ENCODE measurements around the gene ATG4D.
"Not testable (repeated sequence)": the region's sequence is repeated elsewhere in the genome, so short reads cannot be mapped to it uniquely, and the experiment has no call there.

ATG4D gene

GRCh38 chr19:10537668-10538067, 6.0 kb upstream of the ATG4D start:
- TF ChIP-seq PPARA (CRISPR knock-in tag; IDR thresholded peaks at IDR 0.05; ENCODE audit: borderline replicate concordance) (no peak), ARNTL (CRISPR knock-in tag; IDR thresholded peaks at IDR 0.05; ENCODE audit: borderline replicate concordance, low read depth) (no peak), RARB (CRISPR knock-in tag; IDR thresholded peaks at IDR 0.05) (no peak), ZNF8 (CRISPR knock-in tag; IDR thresholded peaks at IDR 0.05) (no peak), SNAI2 (CRISPR knock-in tag; IDR thresholded peaks at IDR 0.05) (no peak), ZFP30 (CRISPR knock-in tag; IDR thresholded peaks at IDR 0.05) (no peak), ZNF70 (CRISPR knock-in tag; IDR thresholded peaks at IDR 0.05) (no peak), CSRNP3 (CRISPR knock-in tag; IDR thresholded peaks at IDR 0.05) (no peak), ZNF565 (CRISPR knock-in tag; conservative IDR thresholded peaks at IDR 0.05; ENCODE audit: low read depth) (no peak), BACH2 (CRISPR knock-in tag; IDR thresholded peaks at IDR 0.05; ENCODE audit: borderline replicate concordance) (no peak), CREB5 (CRISPR knock-in tag; IDR thresholded peaks at IDR 0.05; ENCODE audit: low read depth) (no peak), TOX (CRISPR knock-in tag; IDR thresholded peaks at IDR 0.05; ENCODE audit: borderline replicate concordance) (no peak), ISL1 (CRISPR knock-in tag; IDR thresholded peaks at IDR 0.05) (no peak), TSHZ2 (CRISPR knock-in tag; IDR thresholded peaks at IDR 0.05) (no peak), GLIS3 (CRISPR knock-in tag; IDR thresholded peaks at IDR 0.05) (no peak), POU6F1 (CRISPR knock-in tag; IDR thresholded peaks at IDR 0.05; ENCODE audit: borderline replicate concordance, low read depth) (no peak), ZC3H10 (CRISPR knock-in tag; IDR thresholded peaks at IDR 0.05) (no peak), CSDC2 (CRISPR knock-in tag; IDR thresholded peaks at IDR 0.05) (no peak)

GRCh38 chr19:10538204-10538983, 5.3 kb upstream of the ATG4D start:
- ATAC-seq = no peak
- TF ChIP-seq RARB (CRISPR knock-in tag; IDR thresholded peaks at IDR 0.05) (no peak), BACH2 (CRISPR knock-in tag; IDR thresholded peaks at IDR 0.05; ENCODE audit: borderline replicate concordance) (no peak)

More at GRCh38 chr19:10537668-10538067, 6.0 kb upstream of the ATG4D start:
- ATAC-seq = no peak

GRCh38 chr19:10539016-10539415, 4.7 kb upstream of the ATG4D start:
- ATAC-seq = not testable (repeated sequence)

GRCh38 chr19:10543059-10543419, 665 bp upstream of the ATG4D start:
- TF ChIP-seq ESRRG (CRISPR knock-in tag; IDR thresholded peaks at IDR 0.05) = no peak
- no peak for TF ChIP-seq TOX (CRISPR knock-in tag; IDR thresholded peaks at IDR 0.05; ENCODE audit: borderline replicate concordance)
- TF ChIP-seq CREB5 (CRISPR knock-in tag; IDR thresholded peaks at IDR 0.05; ENCODE audit: low read depth) = no peak
- TF ChIP-seq RARB (CRISPR knock-in tag; IDR thresholded peaks at IDR 0.05) = no peak
- TF ChIP-seq CSDC2 (CRISPR knock-in tag; IDR thresholded peaks at IDR 0.05) = no peak
- no peak for TF ChIP-seq OSR1 (CRISPR knock-in tag; IDR thresholded peaks at IDR 0.05)
- TF ChIP-seq TCF4 (CRISPR knock-in tag; IDR thresholded peaks at IDR 0.05; ENCODE audit: borderline replicate concordance) = no peak
- no peak for TF ChIP-seq BACH2 (CRISPR knock-in tag; IDR thresholded peaks at IDR 0.05; ENCODE audit: borderline replicate concordance)
- no peak for TF ChIP-seq PATZ1 (CRISPR knock-in tag; IDR thresholded peaks at IDR 0.05; ENCODE audit: borderline replicate concordance)
- TF ChIP-seq ZNF565 (CRISPR knock-in tag; conservative IDR thresholded peaks at IDR 0.05; ENCODE audit: low read depth) = no peak
- no peak for TF ChIP-seq GLIS3 (CRISPR knock-in tag; IDR thresholded peaks at IDR 0.05)
- no peak for TF ChIP-seq ZC3H10 (CRISPR knock-in tag; IDR thresholded peaks at IDR 0.05)
- no peak for TF ChIP-seq ZNF8 (CRISPR knock-in tag; IDR thresholded peaks at IDR 0.05)
- no peak for TF ChIP-seq SNAI2 (CRISPR knock-in tag; IDR thresholded peaks at IDR 0.05)
- no peak for TF ChIP-seq POU6F1 (CRISPR knock-in tag; IDR thresholded peaks at IDR 0.05; ENCODE audit: borderline replicate concordance, low read depth)
- TF ChIP-seq ARNTL (CRISPR knock-in tag; IDR thresholded peaks at IDR 0.05; ENCODE audit: borderline replicate concordance, low read depth) = no peak
- no peak for ATAC-seq

All from SK-N-SH treated with all-trans-retinoic acid at 6 μM for 48 hours (cell line).